PC-3 (cell line): ENCODE data around the gene RXYLT1. TPM values are rescaled to one million over a fixed set of nuclear protein-coding genes. Genes with fewer than 3 reads are reported as not detected.

Experiments
- ATAC-seq: fragments of 200-7000 bp; cut with Tn5 transposase; 2 replicates; pipeline ENCODE4 v1.9.1; 2020; ENCODE audit warnings: mild to moderate bottlenecking, moderate library complexity
- BruUV-seq: library from RNA; stranded (reverse); fragments of 400-500 nt; replicated peaks from 2 replicates; lab custom pipeline; 2021; lab: Mats Ljungman, UMichigan
- CTCF ChIA-PET: fragments of 300-600 bp; sonication (Branson Sonifier 250); formaldehyde crosslinking; loops from one replicate; lab custom pipeline; 2022; ENCODE audit warnings: antibody characterized with exemption; lab: Charles Lee
- POLR2A ChIA-PET: fragments of 300-600 bp; sonication (Branson Sonifier 250); formaldehyde crosslinking; loops from one replicate; lab custom pipeline; 2022; ENCODE audit warnings: antibody characterized with exemption; ENCODE audit not compliant: unreplicated experiment; lab: Charles Lee
- DNase-seq: peaks from one replicate; pipeline ENCODE4 v3.0.0-alpha.2; 2015
- H2AFZ ChIP-seq: fragments of 300-600 bp; sonication (generic); 2 replicates; pipeline ENCODE4 v1.6.0; 2016; ENCODE audit warnings: antibody characterized with exemption, low read length
- H3F3A ChIP-seq: fragments of 300-600 bp; sonication (generic); one replicate; pipeline ENCODE4 v1.6.0; 2017; ENCODE audit warnings: antibody characterized with exemption, low read length, control low read depth, mild to moderate bottlenecking; ENCODE audit not compliant: unreplicated experiment
- H3K27ac ChIP-seq: fragments of 300-600 bp; sonication (generic); 2 replicates; pipeline ENCODE4 v1.5.1; 2016; ENCODE audit warnings: mild to moderate bottlenecking, low read length
- H3K27me3 ChIP-seq: fragments of 300-600 bp; sonication (generic); 2 replicates; pipeline ENCODE4 v1.6.1; 2016; ENCODE audit warnings: low read length, mixed read lengths
- H3K36me3 ChIP-seq: fragments of 300-600 bp; sonication (generic); 2 replicates; pipeline ENCODE4 v1.6.1; 2016; ENCODE audit warnings: low read depth, mixed run types, low read length, mixed read lengths
- H3K4me1 ChIP-seq: fragments of 300-600 bp; sonication (generic); 2 replicates; pipeline ENCODE4 v1.5.1; 2016; ENCODE audit warnings: low read length; ENCODE audit not compliant: insufficient read depth
- H3K4me2 ChIP-seq: fragments of 300-600 bp; sonication (generic); 2 replicates; pipeline ENCODE4 v1.6.0; 2016; ENCODE audit warnings: low read length
- H3K4me3 ChIP-seq: fragments of 300-600 bp; sonication (generic); 2 replicates; pipeline ENCODE4 v1.5.1; 2016; ENCODE audit warnings: mild to moderate bottlenecking, low read length, mixed read lengths
- H3K79me2 ChIP-seq: fragments of 300-600 bp; sonication (generic); 2 replicates; pipeline ENCODE4 v1.6.1; 2017; ENCODE audit warnings: low read length, mixed read lengths
- H3K9ac ChIP-seq: fragments of 300-600 bp; sonication (generic); 2 replicates; pipeline ENCODE4 v1.6.0; 2016; ENCODE audit warnings: mild to moderate bottlenecking, low read length
- H3K9me2 ChIP-seq: fragments of 300-600 bp; sonication (generic); replicated peaks from 2 replicates; pipeline ENCODE4 v1.6.1; 2016; ENCODE audit warnings: mixed run types, low read length, mixed read lengths
- H3K9me3 ChIP-seq: fragments of 300-600 bp; sonication (generic); 2 replicates; pipeline ENCODE4 v1.6.1; 2016; ENCODE audit warnings: low read length, mixed read lengths
- H4K20me1 ChIP-seq: fragments of 300-600 bp; sonication (generic); 2 replicates; pipeline ENCODE4 v1.6.1; 2016; ENCODE audit warnings: low read length, mixed read lengths
- CTCF ChIP-seq: fragments of 300-600 bp; sonication (generic); conservative IDR thresholded peaks from 2 replicates; pipeline ENCODE4 v1.5.1; 2017; ENCODE audit warnings: antibody characterized with exemption, low read depth, mild to moderate bottlenecking, low read length
- EZH2 ChIP-seq: fragments of 300-600 bp; sonication (generic); IDR thresholded peaks from one replicate; pipeline ENCODE4 v1.6.1; 2017; ENCODE audit warnings: antibody characterized with exemption, mild to moderate bottlenecking, low read length; ENCODE audit not compliant: unreplicated experiment
- EZH2phosphoT487 ChIP-seq: fragments of 300-600 bp; sonication (generic); IDR thresholded peaks from 2 replicates; pipeline ENCODE4 v1.6.1; 2018; ENCODE audit warnings: mild to moderate bottlenecking, antibody characterized with exemption, low read length, borderline replicate concordance
- intact Hi-C: fragments of 100-400 bp; cut with micrococcal nuclease; formaldehyde crosslinking; loops from 2 replicates; pipeline ENCODE4 v1.9.0; 2023
- total RNA-seq: library from RNA; depleted of rRNA; stranded (reverse); fragments of >200 nt; gene quantifications from 2 replicates; pipeline ENCODE4 v1.2.3, GENCODE V29; 2014

Gene RXYLT1
- total RNA-seq, 1 experiment from 2014 or later: 23.8 TPM

- no peaks in the 10 kb centered on the region for H4K20me1 ChIP-seq
- H3K27ac ChIP-seq: no peak overlapping the region
- H3K36me3 ChIP-seq: no peaks in the 10 kb centered on the region
- H2AFZ ChIP-seq: no peak overlapping the region
- H3K9ac ChIP-seq: no peak overlapping the region
- TF ChIP-seq EZH2 (no peak), CTCF (no peak), EZH2phosphoT487 (no peak)
- no peak for DNase-seq
- intact Hi-C loops: no loop called here
- H3K4me1 ChIP-seq: no peaks in the 10 kb centered on the region
- no TSS peak for BruUV-seq
- H3K27me3 ChIP-seq: no peaks in the 10 kb centered on the region
- no peak for ATAC-seq
- H3K9me3 ChIP-seq: 0 out of 2 replicates have a peak, but pooled peaks cover 5% of the 10 kb centered on the region
- no peaks in the 10 kb centered on the region for H3K79me2 ChIP-seq
- no peak overlapping the region for H3K4me2 ChIP-seq
- no peak overlapping the region for H3K4me3 ChIP-seq
- POLR2A ChIA-PET: no interaction called here
- H3F3A ChIP-seq: no peaks in the 10 kb centered on the region
- CTCF ChIA-PET: no interaction called here
- no peaks in the 10 kb centered on the region for H3K9me2 ChIP-seq
These were observed 43.3 kb downstream of the RXYLT1 start for GRCh38 chr12:63823040-63823439.

- no peaks in the 10 kb centered on the region for H4K20me1 ChIP-seq
- H2AFZ ChIP-seq: peak overlapping the region; percentile 32; the same call in 1 of the 2 replicates
- intact Hi-C loops: loop anchor here (1.0 to 5.0 kb wide), 4 partner anchors 410 to 871 kb away; no protein-coding TSS in a partner anchor
- H3K9me3 ChIP-seq: no peaks in the 10 kb centered on the region
- H3K79me2 ChIP-seq: no peaks in the 10 kb centered on the region
- H3K4me3 ChIP-seq: no peak overlapping the region
- H3K9ac ChIP-seq: no peak overlapping the region
- H3K9me2 ChIP-seq: no peaks in the 10 kb centered on the region
- ATAC-seq: peak; percentile 84
- H3K27me3 ChIP-seq: no peaks in the 10 kb centered on the region
- no peaks in the 10 kb centered on the region for H3K36me3 ChIP-seq
- BruUV-seq: no TSS peak
- H3F3A ChIP-seq: no peaks in the 10 kb centered on the region
- H3K4me1 ChIP-seq: no peaks in the 10 kb centered on the region
- peak; percentile 80 for DNase-seq
- no peak overlapping the region for H3K27ac ChIP-seq
- TF ChIP-seq CTCF (peak; percentile 92), EZH2phosphoT487 (no peak)
- ChIA-PET CTCF (no interaction called here), POLR2A (no interaction called here)
- H3K4me2 ChIP-seq: 0 out of 2 replicates have a peak overlapping the region, but pooled peaks have one; percentile 37
These were observed 46.4 kb downstream of the RXYLT1 start for GRCh38 chr12:63826006-63826585.

GRCh38 chr12:63828867-63829266 is 49.2 kb downstream of the RXYLT1 start:
- Histone ChIP-seq H3K27ac (no peak overlapping the region), H3K79me2 (no peaks in the 10 kb centered on the region), H3F3A (no peaks in the 10 kb centered on the region), H3K4me2 (no peak overlapping the region), H3K4me3 (no peak overlapping the region), H2AFZ (no peak overlapping the region), H3K36me3 (no peaks in the 10 kb centered on the region), H4K20me1 (no peaks in the 10 kb centered on the region), H3K27me3 (no peaks in the 10 kb centered on the region), H3K4me1 (no peaks in the 10 kb centered on the region), H3K9me2 (no peaks in the 10 kb centered on the region), H3K9me3 (no peaks in the 10 kb centered on the region), H3K9ac (no peak overlapping the region)
- no TSS peak for BruUV-seq
- TF ChIP-seq CTCF: no peak
- TF ChIP-seq EZH2: no peak
- no peak for TF ChIP-seq EZH2phosphoT487
- DNase-seq (no peak), ATAC-seq (no peak)
- intact Hi-C loops: loop anchor here (5.0 kb wide), 1 partner anchor 868 kb away; no protein-coding TSS in a partner anchor
- CTCF ChIA-PET: no interaction called here
- POLR2A ChIA-PET: no interaction called here
